ENCODE measurements around the gene LRRTM2. TPM values are rescaled to one million over a fixed set of nuclear protein-coding genes. Genes with fewer than 3 reads are reported as not detected.

LRRTM2 gene
- total RNA-seq, 2 donors from 2014 or later, result not detected

DNA sequence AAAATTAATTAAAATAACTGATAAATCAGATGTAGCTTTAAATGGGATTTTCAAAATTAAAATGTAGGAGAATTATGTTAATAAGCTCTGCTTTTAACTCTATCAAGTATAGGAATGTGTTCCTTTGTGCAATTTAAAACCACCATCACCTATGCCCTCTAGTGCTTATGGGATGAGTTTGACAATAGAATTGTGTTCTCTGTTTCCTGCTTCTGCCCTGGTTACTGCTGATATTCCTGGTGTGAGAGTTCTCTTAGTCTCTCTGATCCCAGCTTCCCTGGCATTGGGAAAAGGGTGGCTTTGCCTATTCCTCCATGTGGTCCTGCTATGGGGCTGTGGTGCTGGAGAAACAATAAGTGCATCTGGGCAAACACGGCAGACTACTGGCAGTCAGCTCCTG lies 8.1 kb downstream of the LRRTM2 start:
- peaks cover 9% of the 10 kb centered on the region for H3K36me3 ChIP-seq
- H3K27ac ChIP-seq, result no peak overlapping the region
- peaks cover 0 to 40% of the 10 kb centered on the region in 2 donors for H3K4me1 ChIP-seq
- H3K27me3 ChIP-seq, result no peaks in the 10 kb centered on the region
- H3K4me3 ChIP-seq, result no peak overlapping the region
- TF ChIP-seq, protein P1, sequence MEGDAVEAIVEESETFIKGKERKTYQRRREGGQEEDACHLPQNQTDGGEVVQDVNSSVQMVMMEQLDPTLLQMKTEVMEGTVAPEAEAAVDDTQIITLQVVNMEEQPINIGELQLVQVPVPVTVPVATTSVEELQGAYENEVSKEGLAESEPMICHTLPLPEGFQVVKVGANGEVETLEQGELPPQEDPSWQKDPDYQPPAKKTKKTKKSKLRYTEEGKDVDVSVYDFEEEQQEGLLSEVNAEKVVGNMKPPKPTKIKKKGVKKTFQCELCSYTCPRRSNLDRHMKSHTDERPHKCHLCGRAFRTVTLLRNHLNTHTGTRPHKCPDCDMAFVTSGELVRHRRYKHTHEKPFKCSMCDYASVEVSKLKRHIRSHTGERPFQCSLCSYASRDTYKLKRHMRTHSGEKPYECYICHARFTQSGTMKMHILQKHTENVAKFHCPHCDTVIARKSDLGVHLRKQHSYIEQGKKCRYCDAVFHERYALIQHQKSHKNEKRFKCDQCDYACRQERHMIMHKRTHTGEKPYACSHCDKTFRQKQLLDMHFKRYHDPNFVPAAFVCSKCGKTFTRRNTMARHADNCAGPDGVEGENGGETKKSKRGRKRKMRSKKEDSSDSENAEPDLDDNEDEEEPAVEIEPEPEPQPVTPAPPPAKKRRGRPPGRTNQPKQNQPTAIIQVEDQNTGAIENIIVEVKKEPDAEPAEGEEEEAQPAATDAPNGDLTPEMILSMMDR (IDR thresholded peaks at IDR 0.05), result no peak
- no peak for DNase-seq (ENCODE audit: low spot score)
- H3K9me3 ChIP-seq, result peaks cover 0 to 8% of the 10 kb centered on the region in 2 donors

DNA sequence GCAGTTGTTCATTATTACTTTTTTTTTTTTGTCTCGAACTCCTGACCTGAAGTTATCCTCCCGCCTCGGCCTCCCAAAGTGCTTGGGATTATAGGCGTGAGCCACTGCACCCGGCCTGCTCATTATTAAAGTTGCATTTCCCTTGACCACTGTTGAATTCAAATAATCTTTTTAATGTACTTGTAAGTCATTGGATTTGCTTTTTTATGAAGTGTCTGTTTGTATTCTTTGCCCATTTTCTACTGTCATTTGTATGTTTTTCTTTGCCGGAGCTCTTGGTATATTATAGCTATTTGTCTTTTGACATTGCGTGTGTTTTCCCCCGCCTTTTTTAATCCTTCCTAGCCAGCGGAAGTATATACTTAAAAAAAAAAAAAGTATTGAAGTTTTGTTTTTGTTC lies 22.0 kb downstream of the LRRTM2 start:
- TF ChIP-seq, protein P1 (IDR thresholded peaks at IDR 0.05), result no peak
- H3K27ac ChIP-seq, result no peak overlapping the region
- DNase-seq (ENCODE audit: low spot score), result no peak
- H3K4me3 ChIP-seq, result no peak overlapping the region
- H3K27me3 ChIP-seq, result no peaks in the 10 kb centered on the region
- no peaks in the 10 kb centered on the region for H3K36me3 ChIP-seq
- H3K4me1 ChIP-seq, result peaks cover 0 to 18% of the 10 kb centered on the region in 2 donors
- no peaks in the 10 kb centered on the region for H3K9me3 ChIP-seq

DNA sequence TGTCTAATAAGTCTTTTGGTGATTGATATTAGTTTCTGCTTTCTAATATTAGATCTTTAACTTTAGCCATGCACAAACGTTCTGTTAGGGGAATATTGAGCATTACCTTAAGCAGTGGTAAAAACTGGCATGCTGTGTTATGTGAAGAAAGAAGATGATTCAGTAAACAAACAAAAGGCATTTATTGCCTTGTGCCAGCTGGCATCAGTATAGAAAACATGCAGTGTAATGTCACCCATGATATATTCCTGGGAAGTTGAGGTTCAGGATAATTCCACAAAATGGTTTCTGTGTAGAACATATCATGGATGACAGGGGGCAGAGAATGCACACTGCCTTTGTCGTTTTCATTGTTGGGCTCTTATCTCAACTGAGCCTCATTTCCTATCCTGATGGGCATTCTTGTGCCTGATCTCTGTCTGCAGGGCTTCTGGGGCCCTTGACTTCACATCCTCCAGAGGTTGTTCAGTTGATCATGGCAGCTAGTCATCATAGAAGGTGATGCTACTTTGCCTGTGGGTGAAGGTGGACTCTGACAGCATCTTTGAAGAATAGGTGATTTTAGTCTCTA lies 24.2 kb downstream of the LRRTM2 start:
- TF ChIP-seq, protein P1 (IDR thresholded peaks at IDR 0.05), result no peak
- Histone ChIP-seq H3K27ac (no peak overlapping the region), H3K36me3 (no peaks in the 10 kb centered on the region), H3K27me3 (no peaks in the 10 kb centered on the region), H3K9me3 (no peaks in the 10 kb centered on the region), H3K4me1 (peaks cover 0 to 18% of the 10 kb centered on the region in 2 donors), H3K4me3 (no peak overlapping the region)
- no peak for DNase-seq (ENCODE audit: low spot score)

DNA sequence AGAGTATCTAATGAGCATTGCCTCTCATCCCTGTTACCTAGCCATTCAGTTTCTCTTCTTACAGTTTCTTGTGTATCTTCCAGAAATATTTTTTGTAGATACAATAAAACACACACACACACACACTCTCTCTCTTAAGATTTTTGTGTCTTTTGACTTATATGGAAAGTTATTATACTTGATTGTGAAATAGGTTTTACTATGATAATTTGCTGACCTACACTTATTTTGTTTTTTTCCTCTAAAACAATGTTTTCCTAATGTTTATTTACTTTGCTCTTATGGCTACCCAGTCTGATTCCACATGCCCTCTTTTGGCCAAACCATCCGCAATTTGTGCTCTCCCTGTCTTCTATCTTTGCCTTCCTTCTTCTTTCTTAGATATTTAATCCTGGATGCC lies 25.3 kb downstream of the LRRTM2 start:
- TF ChIP-seq, protein P1 (IDR thresholded peaks at IDR 0.05), result no peak
- Histone ChIP-seq H3K27me3 (no peaks in the 10 kb centered on the region), H3K9me3 (no peaks in the 10 kb centered on the region), H3K36me3 (no peaks in the 10 kb centered on the region), H3K27ac (no peak overlapping the region), H3K4me3 (no peak overlapping the region), H3K4me1 (peaks cover 0 to 23% of the 10 kb centered on the region in 2 donors)
- no peak for DNase-seq (ENCODE audit: low spot score)

DNA sequence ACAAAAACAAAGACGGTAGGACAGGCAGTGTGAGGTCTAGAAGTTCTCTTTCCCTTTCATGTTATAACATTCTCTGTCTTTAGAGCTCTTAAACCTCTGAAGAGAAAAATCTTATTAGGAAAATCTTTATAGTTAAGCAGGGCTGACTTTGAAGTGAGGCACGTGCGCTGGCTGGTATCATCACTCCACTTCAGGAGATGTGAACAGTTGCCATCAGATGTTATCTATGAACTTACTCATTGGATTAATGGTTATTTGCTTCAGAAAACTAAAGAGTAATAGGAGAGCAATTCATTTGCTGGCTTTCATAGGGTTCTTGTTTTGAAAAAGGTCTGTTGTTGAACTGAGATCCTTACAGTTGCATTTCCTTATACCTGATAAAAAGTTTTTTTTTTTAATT lies 25.7 kb downstream of the LRRTM2 start:
- Histone ChIP-seq H3K9me3 (no peaks in the 10 kb centered on the region), H3K4me1 (peaks cover 0 to 28% of the 10 kb centered on the region in 2 donors), H3K27ac (no peak overlapping the region), H3K4me3 (no peak overlapping the region), H3K36me3 (no peaks in the 10 kb centered on the region), H3K27me3 (no peaks in the 10 kb centered on the region)
- DNase-seq (ENCODE audit: low spot score), result no peak
- TF ChIP-seq, protein P1 (IDR thresholded peaks at IDR 0.05), result no peak

All from right atrium auricular region (tissue), 2 donors.